ENCODE data around the gene MARCHF11.

The MARCHF11 gene

DNA sequence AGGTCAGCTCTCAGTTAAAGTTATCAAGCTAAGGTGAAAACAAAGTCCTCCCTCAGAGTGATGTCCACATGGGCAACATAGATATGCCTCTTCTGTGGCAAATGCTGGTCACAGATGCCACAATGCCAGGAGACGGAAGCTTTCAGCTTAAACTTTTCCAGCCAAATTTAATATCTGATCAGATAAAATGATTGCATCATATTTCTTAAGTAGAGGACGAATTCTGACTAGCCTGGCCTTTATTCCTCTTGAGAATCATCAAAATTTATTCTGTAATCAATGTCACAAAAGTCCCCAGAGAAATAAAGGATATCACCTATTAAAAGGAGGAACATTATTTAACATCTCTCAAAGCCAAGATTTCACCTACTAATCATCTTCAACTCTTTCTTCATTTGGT, 161.9 kb downstream of the MARCHF11 start:
- ChIA-PET CTCF (interaction anchor here (0.6 kb wide), 1 partner anchor 216 kb away, joined by 3 read pairs; no protein-coding TSS in a partner anchor), POLR2A (ENCODE audit: low non-redundant PET) (no interaction called here)
- DNase-seq (ENCODE audit: low spot score) = no peak
- TF ChIP-seq, protein P1, sequence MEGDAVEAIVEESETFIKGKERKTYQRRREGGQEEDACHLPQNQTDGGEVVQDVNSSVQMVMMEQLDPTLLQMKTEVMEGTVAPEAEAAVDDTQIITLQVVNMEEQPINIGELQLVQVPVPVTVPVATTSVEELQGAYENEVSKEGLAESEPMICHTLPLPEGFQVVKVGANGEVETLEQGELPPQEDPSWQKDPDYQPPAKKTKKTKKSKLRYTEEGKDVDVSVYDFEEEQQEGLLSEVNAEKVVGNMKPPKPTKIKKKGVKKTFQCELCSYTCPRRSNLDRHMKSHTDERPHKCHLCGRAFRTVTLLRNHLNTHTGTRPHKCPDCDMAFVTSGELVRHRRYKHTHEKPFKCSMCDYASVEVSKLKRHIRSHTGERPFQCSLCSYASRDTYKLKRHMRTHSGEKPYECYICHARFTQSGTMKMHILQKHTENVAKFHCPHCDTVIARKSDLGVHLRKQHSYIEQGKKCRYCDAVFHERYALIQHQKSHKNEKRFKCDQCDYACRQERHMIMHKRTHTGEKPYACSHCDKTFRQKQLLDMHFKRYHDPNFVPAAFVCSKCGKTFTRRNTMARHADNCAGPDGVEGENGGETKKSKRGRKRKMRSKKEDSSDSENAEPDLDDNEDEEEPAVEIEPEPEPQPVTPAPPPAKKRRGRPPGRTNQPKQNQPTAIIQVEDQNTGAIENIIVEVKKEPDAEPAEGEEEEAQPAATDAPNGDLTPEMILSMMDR (conservative IDR thresholded peaks at IDR 0.05; ENCODE audit: low read depth) = no peak
- H3K27ac ChIP-seq = no peak overlapping the region
